A549 treated with RU486 at 1 μM for 4 hours (cell line): Measurements from ENCODE around the gene ITM2A. TPM values are rescaled to one million over a fixed set of nuclear protein-coding genes. Genes with fewer than 3 reads are reported as not detected.

ENCODE experiments used
- total RNA-seq: library from RNA; stranded (reverse); fragments of 200-300 nt; extraction: Qiagen RNA extraction; gene quantifications from 5 replicates; pipeline ENCODE4 v1.2.3, GENCODE V29; 2022; ENCODE audit warnings: low read depth

ITM2A gene
- not detected in 5 replicates for total RNA-seq

GRCh38 chrX:79366873-79367749 lies at the start of gene ITM2A:
Gene ITM2A (minus strand): TSS chrX:79367334. CDS start chrX:79367215, 119 bp downstream.

Other genes with a start within 250 kb of the ITM2A start
- gene GPR174, start 222.6 kb downstream of the ITM2A start, total RNA-seq = not detected in 5 replicates